HEK293 (cell line): ENCODE data around the gene SEPTIN5.

Experiments
- CTCF ChIA-PET: fragments of 350-600 bp; formaldehyde crosslinking; extraction: SDS; loops from one replicate; lab custom pipeline; 2021; ENCODE audit warnings: antibody characterized with exemption; lab: Yijun Ruan, JAX
- POLR2A ChIA-PET: fragments of 300-600 bp; formaldehyde crosslinking; extraction: SDS; loops from one replicate; lab custom pipeline; 2020; ENCODE audit warnings: antibody characterized with exemption, inconsistent platforms; lab: Yijun Ruan, JAX
- H3K27ac ChIP-seq: fragments of 200-500 bp; sonication (Bioruptor generic); 2 replicates; pipeline ENCODE4 v1.5.1; 2014; ENCODE audit warnings: low read depth, low read length, control low read depth, inconsistent platforms; ENCODE audit errors: extremely low read depth
- H3K36me3 ChIP-seq, 2 experiments: fragments of 200-500 bp in 1 of 2; sonication (Bioruptor generic) in 1 of 2; 1 replicate in 1 of 2; 2 replicates in 1 of 2; pipeline ENCODE4 v1.5.1; 2014 to 2017; ENCODE audit warnings: inconsistent platforms in 2 of 2, low read length in 2 of 2; ENCODE audit not compliant: control insufficient read depth in 2 of 2, insufficient read depth in 1 of 2
- H3K4me1 ChIP-seq: fragments of 200-500 bp; sonication (Bioruptor generic); 2 replicates; pipeline ENCODE4 v1.5.1; 2014; ENCODE audit warnings: mild to moderate bottlenecking, low read length, inconsistent platforms; ENCODE audit not compliant: control insufficient read depth, insufficient read depth
- H3K4me3 ChIP-seq: 2 replicates; pipeline ENCODE4 v1.5.1; 2011; ENCODE audit warnings: low read depth, mild to moderate bottlenecking, control low read depth, low read length, moderate library complexity
- H3K9me3 ChIP-seq: fragments of 200-500 bp; sonication (Bioruptor generic); 2 replicates; pipeline ENCODE4 v1.5.1; 2014; ENCODE audit warnings: low read depth, low read length, inconsistent platforms; ENCODE audit not compliant: control insufficient read depth, insufficient read depth
- KLF8 ChIP-seq: fragments of 450-650 bp; formaldehyde crosslinking; IDR thresholded peaks from 2 replicates; pipeline ENCODE4 v1.5.1; 2016; ENCODE audit warnings: missing biosample characterization, missing genetic modification characterization
- MEIS1 ChIP-seq: sonication (generic); formaldehyde crosslinking; IDR thresholded peaks from 2 replicates; pipeline ENCODE4 v1.8.1; 2022; ENCODE audit warnings: missing genetic modification reagents, mild to moderate bottlenecking, borderline replicate concordance
- SETDB1 ChIP-seq: IDR thresholded peaks from one replicate; pipeline ENCODE4 v1.6.1; 2017; ENCODE audit warnings: mild to moderate bottlenecking, low read length, moderate library complexity, mixed read lengths; ENCODE audit not compliant: insufficient read length
- ZBTB20 ChIP-seq: fragments of 450-650 bp; formaldehyde crosslinking; IDR thresholded peaks from 2 replicates; pipeline ENCODE4 v1.5.1; 2016; ENCODE audit warnings: missing biosample characterization, missing genetic modification characterization
- ZEB2 ChIP-seq: fragments of 450-650 bp; formaldehyde crosslinking; IDR thresholded peaks from 2 replicates; pipeline ENCODE4 v1.5.1; 2016; ENCODE audit warnings: missing biosample characterization, missing genetic modification characterization
- ZNF239 ChIP-seq: fragments of 450-650 bp; formaldehyde crosslinking; IDR thresholded peaks from 2 replicates; pipeline ENCODE4 v1.5.1; 2016; ENCODE audit warnings: missing biosample characterization, missing genetic modification characterization
- ZNF335 ChIP-seq: fragments of 450-650 bp; formaldehyde crosslinking; conservative IDR thresholded peaks from 2 replicates; pipeline ENCODE4 v1.5.1; 2016; ENCODE audit warnings: missing biosample characterization, missing genetic modification characterization
- ZNF394 ChIP-seq: fragments of 450-650 bp; formaldehyde crosslinking; IDR thresholded peaks from 2 replicates; pipeline ENCODE4 v1.5.1; 2016; ENCODE audit warnings: missing biosample characterization, missing genetic modification characterization, mild to moderate bottlenecking, moderate library complexity, borderline replicate concordance
- ZNF404 ChIP-seq: fragments of 450-650 bp; formaldehyde crosslinking; IDR thresholded peaks from 2 replicates; pipeline ENCODE4 v1.5.1; 2017; ENCODE audit warnings: missing biosample characterization, missing genetic modification characterization
- ZNF433 ChIP-seq: fragments of 450-650 bp; formaldehyde crosslinking; IDR thresholded peaks from 2 replicates; pipeline ENCODE4 v1.5.1; 2016; ENCODE audit warnings: missing biosample characterization, missing genetic modification characterization, low read depth
- ZNF473 ChIP-seq: fragments of 450-650 bp; formaldehyde crosslinking; IDR thresholded peaks from 2 replicates; pipeline ENCODE4 v1.5.1; 2017; ENCODE audit warnings: missing biosample characterization, missing genetic modification characterization
- ZNF600 ChIP-seq: fragments of 450-650 bp; formaldehyde crosslinking; IDR thresholded peaks from 2 replicates; pipeline ENCODE4 v1.5.1; 2016; ENCODE audit warnings: missing biosample characterization, missing genetic modification characterization
- ZNF660 ChIP-seq: fragments of 450-650 bp; IDR thresholded peaks from 2 replicates; pipeline ENCODE4 v1.5.1; 2018; ENCODE audit warnings: missing biosample characterization, mild to moderate bottlenecking, missing genetic modification characterization
- ZNF837 ChIP-seq: fragments of 450-650 bp; formaldehyde crosslinking; IDR thresholded peaks from 2 replicates; pipeline ENCODE4 v1.5.1; 2016; ENCODE audit warnings: missing biosample characterization, missing genetic modification characterization
- TF ChIP-seq, protein P1 (sequence below): sonication (generic); formaldehyde crosslinking; IDR thresholded peaks from 2 replicates; pipeline ENCODE4 v1.8.1; 2022; ENCODE audit warnings: mild to moderate bottlenecking, moderate library complexity, missing genetic modification reagents
- TF ChIP-seq, protein P2 (sequence below): fragments of 450-650 bp; formaldehyde crosslinking; IDR thresholded peaks from 2 replicates; pipeline ENCODE4 v1.5.1; 2016; ENCODE audit warnings: missing biosample characterization, missing genetic modification characterization
- TF ChIP-seq, protein P3 (sequence below): fragments of 450-650 bp; formaldehyde crosslinking; IDR thresholded peaks from 2 replicates; pipeline ENCODE4 v1.5.1; 2016; ENCODE audit warnings: missing biosample characterization, missing genetic modification characterization, borderline replicate concordance
- TF ChIP-seq, protein P4 (sequence below): fragments of 450-650 bp; formaldehyde crosslinking; IDR thresholded peaks from 2 replicates; pipeline ENCODE4 v1.5.1; 2017; ENCODE audit warnings: missing biosample characterization, missing genetic modification characterization
- TF ChIP-seq, protein P5 (sequence below): fragments of 450-650 bp; IDR thresholded peaks from 2 replicates; pipeline ENCODE4 v1.5.1; 2018; ENCODE audit warnings: missing biosample characterization, mild to moderate bottlenecking, missing genetic modification characterization
- TF ChIP-seq, protein P6 (sequence below): fragments of 450-650 bp; formaldehyde crosslinking; IDR thresholded peaks from 2 replicates; pipeline ENCODE4 v1.5.1; 2016; ENCODE audit warnings: missing biosample characterization, missing genetic modification characterization
- TF ChIP-seq, protein P7 (sequence below): fragments of 450-650 bp; formaldehyde crosslinking; IDR thresholded peaks from 2 replicates; pipeline ENCODE4 v1.5.1; 2017; ENCODE audit warnings: missing biosample characterization, missing genetic modification characterization

The SEPTIN5 gene

DNA sequence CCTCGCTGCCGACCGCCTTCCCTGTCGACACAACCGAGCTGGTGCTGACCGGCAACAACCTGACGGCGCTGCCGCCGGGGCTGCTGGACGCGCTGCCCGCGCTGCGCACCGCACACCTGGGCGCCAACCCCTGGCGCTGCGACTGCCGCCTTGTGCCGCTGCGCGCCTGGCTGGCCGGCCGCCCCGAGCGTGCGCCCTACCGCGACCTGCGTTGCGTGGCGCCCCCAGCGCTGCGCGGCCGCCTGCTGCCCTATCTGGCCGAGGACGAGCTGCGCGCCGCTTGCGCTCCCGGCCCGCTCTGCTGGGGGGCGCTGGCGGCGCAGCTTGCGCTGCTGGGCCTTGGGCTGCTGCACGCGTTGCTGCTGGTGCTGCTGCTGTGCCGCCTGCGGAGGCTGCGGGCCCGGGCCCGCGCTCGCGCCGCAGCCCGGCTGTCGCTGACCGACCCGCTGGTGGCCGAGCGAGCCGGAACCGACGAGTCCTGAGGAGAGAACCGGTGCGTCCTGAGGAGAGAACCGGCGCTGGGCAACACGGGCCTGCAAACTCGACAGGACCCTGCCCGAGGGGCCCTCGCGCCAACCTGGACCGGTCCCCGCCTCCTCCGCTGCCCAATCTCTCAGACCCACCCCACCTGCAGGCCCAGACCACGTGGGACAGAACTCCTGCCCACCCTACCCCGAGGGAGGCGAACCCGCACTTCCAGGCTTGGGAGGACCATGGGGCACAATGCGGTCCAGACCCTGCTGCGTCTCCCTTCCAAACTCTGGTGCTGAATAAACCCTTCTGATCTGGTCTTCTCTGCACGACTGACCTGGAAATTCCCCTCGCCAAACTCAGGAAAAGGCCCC, 9.9 kb downstream of the SEPTIN5 start:
- Histone ChIP-seq H3K4me3 (peak overlapping the region; percentile 36), H3K27ac (no peak overlapping the region; the same call in 1 of the 2 replicates)
- TF ChIP-seq ZNF660: peak; percentile 54; the same call in 1 of the 2 replicates
- no peak for TF ChIP-seq ZEB2 (tag by site-specific recombination)
- TF ChIP-seq, protein P1, sequence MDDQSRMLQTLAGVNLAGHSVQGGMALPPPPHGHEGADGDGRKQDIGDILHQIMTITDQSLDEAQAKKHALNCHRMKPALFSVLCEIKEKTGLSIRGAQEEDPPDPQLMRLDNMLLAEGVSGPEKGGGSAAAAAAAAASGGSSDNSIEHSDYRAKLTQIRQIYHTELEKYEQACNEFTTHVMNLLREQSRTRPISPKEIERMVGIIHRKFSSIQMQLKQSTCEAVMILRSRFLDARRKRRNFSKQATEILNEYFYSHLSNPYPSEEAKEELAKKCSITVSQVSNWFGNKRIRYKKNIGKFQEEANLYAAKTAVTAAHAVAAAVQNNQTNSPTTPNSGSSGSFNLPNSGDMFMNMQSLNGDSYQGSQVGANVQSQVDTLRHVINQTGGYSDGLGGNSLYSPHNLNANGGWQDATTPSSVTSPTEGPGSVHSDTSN (CRISPR knock-in tag): peak; percentile 61; the same call in 1 of the 2 replicates
- TF ChIP-seq ZNF335 (tag by site-specific recombination): 0 out of 2 replicates have a peak, but pooled peaks have one; percentile 34
- no peak for TF ChIP-seq ZNF404 (tag by site-specific recombination)
- TF ChIP-seq, protein P2, sequence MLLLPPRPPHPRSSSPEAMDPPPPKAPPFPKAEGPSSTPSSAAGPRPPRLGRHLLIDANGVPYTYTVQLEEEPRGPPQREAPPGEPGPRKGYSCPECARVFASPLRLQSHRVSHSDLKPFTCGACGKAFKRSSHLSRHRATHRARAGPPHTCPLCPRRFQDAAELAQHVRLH (tag by site-specific recombination): no peak
- peak; percentile 64; the same call in 1 of the 2 replicates for TF ChIP-seq MEIS1
- no peak for TF ChIP-seq ZNF433
- TF ChIP-seq ZNF239 (tag by site-specific recombination): no peak
- TF ChIP-seq ZNF837: no peak
- TF ChIP-seq ZNF473 (tag by site-specific recombination): no peak
- TF ChIP-seq KLF8 (tag by site-specific recombination): no peak
- TF ChIP-seq ZNF600 (tag by site-specific recombination): no peak
- TF ChIP-seq ZNF394 (tag by site-specific recombination): no peak
- TF ChIP-seq, protein P3, sequence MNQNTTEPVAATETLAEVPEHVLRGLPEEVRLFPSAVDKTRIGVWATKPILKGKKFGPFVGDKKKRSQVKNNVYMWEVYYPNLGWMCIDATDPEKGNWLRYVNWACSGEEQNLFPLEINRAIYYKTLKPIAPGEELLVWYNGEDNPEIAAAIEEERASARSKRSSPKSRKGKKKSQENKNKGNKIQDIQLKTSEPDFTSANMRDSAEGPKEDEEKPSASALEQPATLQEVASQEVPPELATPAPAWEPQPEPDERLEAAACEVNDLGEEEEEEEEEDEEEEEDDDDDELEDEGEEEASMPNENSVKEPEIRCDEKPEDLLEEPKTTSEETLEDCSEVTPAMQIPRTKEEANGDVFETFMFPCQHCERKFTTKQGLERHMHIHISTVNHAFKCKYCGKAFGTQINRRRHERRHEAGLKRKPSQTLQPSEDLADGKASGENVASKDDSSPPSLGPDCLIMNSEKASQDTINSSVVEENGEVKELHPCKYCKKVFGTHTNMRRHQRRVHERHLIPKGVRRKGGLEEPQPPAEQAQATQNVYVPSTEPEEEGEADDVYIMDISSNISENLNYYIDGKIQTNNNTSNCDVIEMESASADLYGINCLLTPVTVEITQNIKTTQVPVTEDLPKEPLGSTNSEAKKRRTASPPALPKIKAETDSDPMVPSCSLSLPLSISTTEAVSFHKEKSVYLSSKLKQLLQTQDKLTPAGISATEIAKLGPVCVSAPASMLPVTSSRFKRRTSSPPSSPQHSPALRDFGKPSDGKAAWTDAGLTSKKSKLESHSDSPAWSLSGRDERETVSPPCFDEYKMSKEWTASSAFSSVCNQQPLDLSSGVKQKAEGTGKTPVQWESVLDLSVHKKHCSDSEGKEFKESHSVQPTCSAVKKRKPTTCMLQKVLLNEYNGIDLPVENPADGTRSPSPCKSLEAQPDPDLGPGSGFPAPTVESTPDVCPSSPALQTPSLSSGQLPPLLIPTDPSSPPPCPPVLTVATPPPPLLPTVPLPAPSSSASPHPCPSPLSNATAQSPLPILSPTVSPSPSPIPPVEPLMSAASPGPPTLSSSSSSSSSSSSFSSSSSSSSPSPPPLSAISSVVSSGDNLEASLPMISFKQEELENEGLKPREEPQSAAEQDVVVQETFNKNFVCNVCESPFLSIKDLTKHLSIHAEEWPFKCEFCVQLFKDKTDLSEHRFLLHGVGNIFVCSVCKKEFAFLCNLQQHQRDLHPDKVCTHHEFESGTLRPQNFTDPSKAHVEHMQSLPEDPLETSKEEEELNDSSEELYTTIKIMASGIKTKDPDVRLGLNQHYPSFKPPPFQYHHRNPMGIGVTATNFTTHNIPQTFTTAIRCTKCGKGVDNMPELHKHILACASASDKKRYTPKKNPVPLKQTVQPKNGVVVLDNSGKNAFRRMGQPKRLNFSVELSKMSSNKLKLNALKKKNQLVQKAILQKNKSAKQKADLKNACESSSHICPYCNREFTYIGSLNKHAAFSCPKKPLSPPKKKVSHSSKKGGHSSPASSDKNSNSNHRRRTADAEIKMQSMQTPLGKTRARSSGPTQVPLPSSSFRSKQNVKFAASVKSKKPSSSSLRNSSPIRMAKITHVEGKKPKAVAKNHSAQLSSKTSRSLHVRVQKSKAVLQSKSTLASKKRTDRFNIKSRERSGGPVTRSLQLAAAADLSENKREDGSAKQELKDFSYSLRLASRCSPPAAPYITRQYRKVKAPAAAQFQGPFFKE (tag by site-specific recombination): 0 out of 2 replicates have a peak, but pooled peaks have one; percentile 47
- TF ChIP-seq, protein P4, sequence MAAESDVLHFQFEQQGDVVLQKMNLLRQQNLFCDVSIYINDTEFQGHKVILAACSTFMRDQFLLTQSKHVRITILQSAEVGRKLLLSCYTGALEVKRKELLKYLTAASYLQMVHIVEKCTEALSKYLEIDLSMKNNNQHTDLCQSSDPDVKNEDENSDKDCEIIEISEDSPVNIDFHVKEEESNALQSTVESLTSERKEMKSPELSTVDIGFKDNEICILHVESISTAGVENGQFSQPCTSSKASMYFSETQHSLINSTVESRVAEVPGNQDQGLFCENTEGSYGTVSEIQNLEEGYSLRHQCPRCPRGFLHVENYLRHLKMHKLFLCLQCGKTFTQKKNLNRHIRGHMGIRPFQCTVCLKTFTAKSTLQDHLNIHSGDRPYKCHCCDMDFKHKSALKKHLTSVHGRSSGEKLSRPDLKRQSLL (tag by site-specific recombination): no peak
- no peak for TF ChIP-seq SETDB1
- TF ChIP-seq, protein P5, sequence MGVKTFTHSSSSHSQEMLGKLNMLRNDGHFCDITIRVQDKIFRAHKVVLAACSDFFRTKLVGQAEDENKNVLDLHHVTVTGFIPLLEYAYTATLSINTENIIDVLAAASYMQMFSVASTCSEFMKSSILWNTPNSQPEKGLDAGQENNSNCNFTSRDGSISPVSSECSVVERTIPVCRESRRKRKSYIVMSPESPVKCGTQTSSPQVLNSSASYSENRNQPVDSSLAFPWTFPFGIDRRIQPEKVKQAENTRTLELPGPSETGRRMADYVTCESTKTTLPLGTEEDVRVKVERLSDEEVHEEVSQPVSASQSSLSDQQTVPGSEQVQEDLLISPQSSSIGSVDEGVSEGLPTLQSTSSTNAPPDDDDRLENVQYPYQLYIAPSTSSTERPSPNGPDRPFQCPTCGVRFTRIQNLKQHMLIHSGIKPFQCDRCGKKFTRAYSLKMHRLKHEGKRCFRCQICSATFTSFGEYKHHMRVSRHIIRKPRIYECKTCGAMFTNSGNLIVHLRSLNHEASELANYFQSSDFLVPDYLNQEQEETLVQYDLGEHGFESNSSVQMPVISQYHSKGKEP (tag by site-specific recombination): peak; percentile 48; the same call in 1 of the 2 replicates
- TF ChIP-seq, protein P6, sequence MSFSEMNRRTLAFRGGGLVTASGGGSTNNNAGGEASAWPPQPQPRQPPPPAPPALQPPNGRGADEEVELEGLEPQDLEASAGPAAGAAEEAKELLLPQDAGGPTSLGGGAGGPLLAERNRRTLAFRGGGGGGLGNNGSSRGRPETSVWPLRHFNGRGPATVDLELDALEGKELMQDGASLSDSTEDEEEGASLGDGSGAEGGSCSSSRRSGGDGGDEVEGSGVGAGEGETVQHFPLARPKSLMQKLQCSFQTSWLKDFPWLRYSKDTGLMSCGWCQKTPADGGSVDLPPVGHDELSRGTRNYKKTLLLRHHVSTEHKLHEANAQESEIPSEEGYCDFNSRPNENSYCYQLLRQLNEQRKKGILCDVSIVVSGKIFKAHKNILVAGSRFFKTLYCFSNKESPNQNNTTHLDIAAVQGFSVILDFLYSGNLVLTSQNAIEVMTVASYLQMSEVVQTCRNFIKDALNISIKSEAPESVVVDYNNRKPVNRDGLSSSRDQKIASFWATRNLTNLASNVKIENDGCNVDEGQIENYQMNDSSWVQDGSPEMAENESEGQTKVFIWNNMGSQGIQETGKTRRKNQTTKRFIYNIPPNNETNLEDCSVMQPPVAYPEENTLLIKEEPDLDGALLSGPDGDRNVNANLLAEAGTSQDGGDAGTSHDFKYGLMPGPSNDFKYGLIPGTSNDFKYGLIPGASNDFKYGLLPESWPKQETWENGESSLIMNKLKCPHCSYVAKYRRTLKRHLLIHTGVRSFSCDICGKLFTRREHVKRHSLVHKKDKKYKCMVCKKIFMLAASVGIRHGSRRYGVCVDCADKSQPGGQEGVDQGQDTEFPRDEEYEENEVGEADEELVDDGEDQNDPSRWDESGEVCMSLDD: no peak
- no peak for TF ChIP-seq ZBTB20 (tag by site-specific recombination)
- TF ChIP-seq, protein P7, sequence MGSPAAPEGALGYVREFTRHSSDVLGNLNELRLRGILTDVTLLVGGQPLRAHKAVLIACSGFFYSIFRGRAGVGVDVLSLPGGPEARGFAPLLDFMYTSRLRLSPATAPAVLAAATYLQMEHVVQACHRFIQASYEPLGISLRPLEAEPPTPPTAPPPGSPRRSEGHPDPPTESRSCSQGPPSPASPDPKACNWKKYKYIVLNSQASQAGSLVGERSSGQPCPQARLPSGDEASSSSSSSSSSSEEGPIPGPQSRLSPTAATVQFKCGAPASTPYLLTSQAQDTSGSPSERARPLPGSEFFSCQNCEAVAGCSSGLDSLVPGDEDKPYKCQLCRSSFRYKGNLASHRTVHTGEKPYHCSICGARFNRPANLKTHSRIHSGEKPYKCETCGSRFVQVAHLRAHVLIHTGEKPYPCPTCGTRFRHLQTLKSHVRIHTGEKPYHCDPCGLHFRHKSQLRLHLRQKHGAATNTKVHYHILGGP (tag by site-specific recombination): no peak

More for the DNA sequence above, 9.9 kb downstream of the SEPTIN5 start:
- CTCF ChIA-PET: interaction anchor here (0.5 to 1.4 kb wide), 20 partner anchors 9 to 530 kb away, joined by 3 to 10 read pairs (median 3); no protein-coding TSS in a partner anchor
- H3K4me1 ChIP-seq: no peaks in the 10 kb centered on the region
- H3K9me3 ChIP-seq: no peaks in the 10 kb centered on the region
- H3K36me3 ChIP-seq: peaks cover 0 to 35% of the 10 kb centered on the region in 2 experiments; a peak in 1 of 3 replicates
- POLR2A ChIA-PET: interaction anchor here (0.8 to 1.4 kb wide), 9 partner anchors 12 to 223 kb away, joined by 3 to 6 read pairs (median 4); partner anchors contain the start of genes COMT, GNB1L, RTL10 and TXNRD2
